ENCODE measurements around the gene MORN2. TPM values are rescaled to one million over a fixed set of nuclear protein-coding genes. Genes with fewer than 3 reads are reported as not detected.

MORN2 gene
- total RNA-seq, 2 experiments from 2014 or later: 7.8 to 8.1 TPM

- Histone ChIP-seq H3K4me2 (ENCODE audit: low read length) (no peak overlapping the region), H4K20me1 (ENCODE audit: insufficient read depth, low read length) (no peaks in the 10 kb centered on the region), H3K4me3 (ENCODE audit: low read depth, low read length, poor library complexity, severe bottlenecking) (no peak overlapping the region), H3K27ac (ENCODE audit: low read depth, low read length, poor library complexity, severe bottlenecking) (no peak overlapping the region), H3K4me1 (ENCODE audit: insufficient read depth, low read length, poor library complexity, severe bottlenecking) (no peaks in the 10 kb centered on the region), H2AFZ (ENCODE audit: low read length) (no peak overlapping the region), H3K79me2 (ENCODE audit: insufficient read depth, low read depth, low read length) (no peaks in the 10 kb centered on the region), H3K36me3 (ENCODE audit: insufficient read depth, low read length) (peaks cover 35% of the 10 kb centered on the region), H3K9me3 (ENCODE audit: low read length) (no peaks in the 10 kb centered on the region), H3K9me2 (ENCODE audit: insufficient read depth, low read length) (no peaks in the 10 kb centered on the region)
- intact Hi-C loops (cut with micrococcal nuclease; ENCODE audit: unreplicated experiment): loop anchor here (2.0 kb wide), 1 partner anchor 255 kb away; no protein-coding TSS in a partner anchor
- BruUV-seq (replicated peaks): no TSS peak
- DNase-seq (ENCODE audit: low spot score): no peak
- TF ChIP-seq CTCF (conservative IDR thresholded peaks at IDR 0.05; ENCODE audit: low read length) (no peak), EZH2phosphoT487 (IDR thresholded peaks at IDR 0.05; ENCODE audit: borderline replicate concordance, low read depth, low read length) (no peak)
- CTCF ChIA-PET (ENCODE audit: unreplicated experiment): no interaction called here
- POLR2A ChIA-PET: no interaction called here
Measured at GRCh38 chr2:38835990-38836389, 39.8 kb upstream of the MORN2 start.

- BruUV-seq (replicated peaks): no TSS peak
Measured at GRCh38 chr2:38836791-38837190, 39.0 kb upstream of the MORN2 start.

More at GRCh38 chr2:38836791-38837190, 39.0 kb upstream of the MORN2 start:
- no peak overlapping the region for H3K4me3 ChIP-seq (ENCODE audit: low read depth, low read length, poor library complexity, severe bottlenecking)
- TF ChIP-seq CTCF (conservative IDR thresholded peaks at IDR 0.05; ENCODE audit: low read length) (no peak), EZH2phosphoT487 (IDR thresholded peaks at IDR 0.05; ENCODE audit: borderline replicate concordance, low read depth, low read length) (no peak)
- H4K20me1 ChIP-seq (ENCODE audit: insufficient read depth, low read length): no peaks in the 10 kb centered on the region
- H3K9me2 ChIP-seq (ENCODE audit: insufficient read depth, low read length): no peaks in the 10 kb centered on the region
- no peak overlapping the region for H3K4me2 ChIP-seq (ENCODE audit: low read length)
- no peak overlapping the region for H3K27ac ChIP-seq (ENCODE audit: low read depth, low read length, poor library complexity, severe bottlenecking)
- intact Hi-C loops (cut with micrococcal nuclease; ENCODE audit: unreplicated experiment): loop anchor here (2.0 kb wide), 1 partner anchor 256 kb away; no protein-coding TSS in a partner anchor
- no peaks in the 10 kb centered on the region for H3K4me1 ChIP-seq (ENCODE audit: insufficient read depth, low read length, poor library complexity, severe bottlenecking)
- no peak for DNase-seq (ENCODE audit: low spot score)
- POLR2A ChIA-PET: interaction anchor here (0.6 to 0.7 kb wide), 2 partner anchors 17 to 264 kb away, joined by 3 to 6 read pairs; no protein-coding TSS in a partner anchor
- H2AFZ ChIP-seq (ENCODE audit: low read length): no peak overlapping the region
- CTCF ChIA-PET (ENCODE audit: unreplicated experiment): no interaction called here
- peaks cover 39% of the 10 kb centered on the region for H3K36me3 ChIP-seq (ENCODE audit: insufficient read depth, low read length)
- H3K79me2 ChIP-seq (ENCODE audit: insufficient read depth, low read depth, low read length): no peaks in the 10 kb centered on the region
- H3K9me3 ChIP-seq (ENCODE audit: low read length): no peaks in the 10 kb centered on the region

All from OCI-LY7 (cell line).